NCI-H187 (cell line): ENCODE results near the gene TNFRSF1B.
"Not testable (repeated sequence)": the region's sequence is repeated elsewhere in the genome, so short reads cannot be mapped to it uniquely, and the experiment has no call there.

Source experiments
- DNase-seq, 2 experiments: peaks; one replicate each; lab custom pipeline; 2025; lab: John Stamatoyannopoulos, UW

Gene TNFRSF1B

DNA sequence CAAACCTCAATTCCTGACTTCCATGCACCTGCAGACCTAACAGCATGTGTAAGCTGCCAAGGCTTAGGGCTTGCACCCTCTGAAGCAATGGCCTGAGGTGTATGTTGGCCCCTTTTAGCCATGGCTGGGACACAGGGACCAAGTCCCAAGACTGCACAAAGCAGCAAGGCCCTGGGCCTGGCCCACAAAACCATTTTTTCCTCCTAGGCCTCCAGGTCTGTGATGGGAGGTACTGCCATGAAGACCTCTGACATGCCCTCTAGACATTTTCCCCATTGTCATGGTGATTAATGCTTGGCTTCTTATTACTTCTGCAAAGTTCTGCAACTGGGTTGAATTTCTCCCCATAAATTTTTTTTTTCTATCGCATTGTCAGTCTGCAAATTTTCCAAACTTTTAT lies 55.9 kb downstream of the TNFRSF1B start:
- DNase-seq, result not testable (repeated sequence)

DNA sequence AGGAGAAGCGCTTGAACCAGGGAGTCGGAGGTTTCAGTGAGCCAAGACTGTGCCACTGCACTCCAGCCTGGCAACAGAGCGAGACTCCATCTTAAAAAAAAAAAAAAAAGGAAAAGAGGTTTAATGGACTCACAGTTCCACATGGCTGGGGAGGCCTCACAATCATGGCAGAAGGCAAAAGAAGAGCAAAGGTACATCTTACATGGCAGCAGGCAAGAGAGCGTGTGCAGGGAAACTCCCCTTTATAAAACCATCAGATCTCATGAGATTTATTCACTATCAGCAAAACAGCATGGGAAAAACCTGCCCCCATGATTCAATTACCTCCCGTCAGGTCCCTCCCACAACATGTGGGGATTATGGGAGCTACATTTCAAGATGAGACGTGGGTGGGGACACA lies 57.3 kb downstream of the TNFRSF1B start:
- not testable (repeated sequence) for DNase-seq

DNA sequence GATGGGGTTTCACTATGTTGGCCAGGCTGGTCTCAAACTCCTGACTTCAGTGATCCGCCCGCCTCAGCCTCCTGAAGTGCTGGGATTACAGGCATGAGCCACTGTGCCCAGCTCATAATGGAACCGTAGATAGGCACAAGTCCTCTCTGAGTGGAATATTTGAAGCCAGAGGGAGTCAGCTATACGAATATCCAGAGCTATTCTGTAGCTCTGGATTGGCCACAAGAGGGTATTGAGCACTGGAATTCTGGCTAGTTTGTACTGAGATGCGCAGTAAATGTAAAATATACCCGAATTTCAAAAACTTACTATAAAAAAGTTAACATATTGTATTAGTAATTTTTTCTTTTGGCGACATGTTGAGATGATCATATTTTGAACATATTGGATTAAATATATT lies 62.2 kb downstream of the TNFRSF1B start:
- no peak for DNase-seq

- no peak for DNase-seq
Observed at GRCh38 chr1:12229386-12229834, 62.6 kb downstream of the TNFRSF1B start.

GRCh38 chr1:12229835-12230548 lies 63.2 kb downstream of the TNFRSF1B start, which contains the start of gene VPS13D:
TSS of gene VPS13D (plus strand) at chr1:12230030. CDS start at chr1:12234267, 4,237 bp downstream.
- DNase-seq, result peak; percentile 25 to 67

GRCh38 chr1:12230549-12231275 lies 63.9 kb downstream of the TNFRSF1B start:
- DNase-seq, result no peak

DNA sequence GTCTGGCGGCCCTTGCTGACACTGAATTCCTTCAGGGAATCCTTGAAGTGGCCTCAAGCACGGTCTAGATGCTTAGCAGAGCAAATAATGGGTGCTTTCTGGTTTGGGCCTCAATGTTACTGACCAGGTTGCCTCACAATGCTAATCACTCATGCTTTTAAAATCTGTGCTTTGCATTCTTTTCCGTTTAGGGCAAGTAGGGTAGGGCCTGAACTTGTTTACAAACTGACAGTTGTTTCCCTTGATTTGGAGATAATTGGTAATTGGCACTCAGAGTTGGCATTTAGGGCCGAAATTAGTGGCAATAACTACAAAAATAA lies 64.4 kb downstream of the TNFRSF1B start:
- DNase-seq, result no peak

DNA sequence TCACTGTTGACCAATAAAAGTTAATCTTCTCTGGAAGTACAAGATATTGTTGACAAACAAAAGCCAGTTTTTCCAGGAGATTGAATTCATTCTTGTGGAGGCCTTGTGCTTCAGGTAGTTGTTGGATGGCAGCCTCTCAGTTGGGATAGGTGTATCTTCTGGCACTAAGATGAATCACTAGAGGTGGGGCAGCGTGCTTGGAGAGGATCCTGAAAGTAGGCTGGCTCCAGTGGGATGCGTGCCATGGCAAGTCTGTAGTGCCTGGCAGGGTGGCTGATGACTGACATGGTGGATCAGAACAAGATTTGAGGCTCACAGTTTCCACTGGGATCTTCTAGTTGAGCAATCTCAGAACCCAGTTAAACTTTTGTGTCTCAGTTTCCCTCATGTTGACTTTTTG lies 65.4 kb downstream of the TNFRSF1B start:
- no peak for DNase-seq

GRCh38 chr1:12244078-12244477 lies 77.3 kb downstream of the TNFRSF1B start:
- DNase-seq, result no peak

GRCh38 chr1:12244585-12244984 lies 77.8 kb downstream of the TNFRSF1B start:
- DNase-seq, result no peak

GRCh38 chr1:12245116-12245515 lies 78.3 kb downstream of the TNFRSF1B start:
- DNase-seq, result no peak

GRCh38 chr1:12245733-12246132 lies 78.9 kb downstream of the TNFRSF1B start:
- DNase-seq, result no peak

- no peak for DNase-seq
Observed at GRCh38 chr1:12246584-12246983, 79.8 kb downstream of the TNFRSF1B start.

GRCh38 chr1:12249181-12249580 lies 82.4 kb downstream of the TNFRSF1B start:
- DNase-seq, result no peak

DNA sequence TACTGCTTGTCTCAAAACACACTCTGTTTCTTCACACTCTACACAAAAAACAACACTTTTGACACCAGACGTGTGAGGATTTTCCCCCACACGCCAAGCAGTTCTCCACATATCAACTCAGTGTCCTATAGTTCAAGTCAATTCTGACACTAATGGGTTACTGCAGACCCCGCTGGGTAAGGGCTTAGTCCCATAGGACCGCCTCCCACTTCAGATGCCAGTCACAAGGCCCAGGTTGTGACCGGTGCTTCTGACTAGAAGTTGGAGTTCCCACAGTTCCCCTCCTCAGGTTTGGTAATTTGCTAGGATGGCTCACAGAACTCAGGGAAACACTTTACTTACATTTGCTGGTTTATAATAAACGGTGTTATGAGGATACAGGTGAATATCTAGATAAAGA lies 83.0 kb downstream of the TNFRSF1B start:
- DNase-seq, result no peak

GRCh38 chr1:12251442-12251841 lies 84.7 kb downstream of the TNFRSF1B start:
- DNase-seq, result no peak

DNA sequence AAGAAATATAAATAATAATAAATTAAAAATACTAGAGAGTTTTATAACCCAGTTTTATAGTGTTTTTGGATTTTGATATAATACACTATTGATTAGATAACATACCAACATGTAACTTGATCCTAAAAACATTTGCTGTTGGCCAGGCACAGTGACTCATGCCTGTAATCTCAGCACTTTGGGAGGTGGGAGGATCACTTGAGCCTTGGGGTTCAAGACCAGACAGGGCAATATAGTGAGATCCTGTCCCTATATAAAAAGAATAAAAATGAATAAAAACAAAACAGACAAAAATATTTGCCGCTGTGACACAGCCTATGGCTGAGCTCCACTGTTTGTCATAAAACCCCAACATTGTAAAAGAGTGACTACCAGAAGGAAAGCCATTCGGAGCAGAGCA lies 89.1 kb downstream of the TNFRSF1B start:
- DNase-seq, result no peak

DNA sequence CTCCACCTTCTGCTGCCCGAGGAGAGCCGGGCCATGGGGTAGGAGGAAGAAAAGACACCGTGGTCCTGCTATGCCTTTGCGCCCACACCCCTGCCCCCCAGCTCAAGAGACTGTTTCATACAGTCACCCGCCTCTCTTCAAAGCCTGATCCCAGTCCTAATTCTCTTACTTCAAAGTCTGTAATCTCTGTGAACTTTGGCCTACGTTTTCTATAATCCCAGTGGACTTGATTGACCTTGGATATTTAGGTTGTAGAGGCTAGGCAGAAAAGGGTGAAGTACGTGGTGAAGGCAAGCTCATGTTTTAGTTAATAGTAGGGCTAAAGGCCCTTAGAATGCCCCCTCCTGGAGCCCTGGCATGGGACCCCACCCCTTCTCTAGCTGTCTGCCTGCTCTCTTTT lies 91.5 kb downstream of the TNFRSF1B start:
- no peak for DNase-seq
